ENCODE measurements around the gene NTF3. TPM values are rescaled to one million over a fixed set of nuclear protein-coding genes. Genes with fewer than 3 reads are reported as not detected.

Gene NTF3
- total RNA-seq (2021; ENCODE audit: unreplicated experiment) (not detected), Bru-seq, nascent RNA (percentile 27 among the genes with signal in this experiment), BruChase-seq, experiment 1, labeled RNA remaining after a 6-hour chase (percentile 37 among the genes with signal in this experiment), BruChase-seq, experiment 2, labeled RNA remaining after a 2-hour chase (percentile 49 among the genes with signal in this experiment)
- 0.23 and 0.24 TPM in 2 replicates for polyA plus RNA-seq (2012)
- long read RNA-seq, result 0 reads

- TF ChIP-seq REST (IDR thresholded peaks at IDR 0.05; ENCODE audit: low read depth) (no peak), FOSL1 (IDR thresholded peaks at IDR 0.05; ENCODE audit: low read depth) (no peak), ZBTB33 (IDR thresholded peaks at IDR 0.05; ENCODE audit: extremely low read depth, insufficient replicate concordance, low read length) (no peak), ZNF274 (IDR thresholded peaks at IDR 0.05; ENCODE audit: low read depth, low read length) (no peak), ZFX (IDR thresholded peaks at IDR 0.05) (no peak), CBX3 (IDR thresholded peaks at IDR 0.05; ENCODE audit: low read depth) (no peak), CTCF (IDR thresholded peaks at IDR 0.05 in 2 of 3, conservative IDR thresholded peaks at IDR 0.05 in 1 of 3; ENCODE audit: borderline replicate concordance in 1 of 3, insufficient read depth in 1 of 3, low read depth in 2 of 3, low read length in 2 of 3) (no peak), TCF7L2 (IDR thresholded peaks at IDR 0.05; ENCODE audit: borderline replicate concordance, extremely low read depth, insufficient read depth, insufficient read length) (no peak), POLR2A (IDR thresholded peaks at IDR 0.05; ENCODE audit: borderline replicate concordance, extremely low read depth, insufficient read depth, insufficient read length) (no peak)
- Histone ChIP-seq H2AFZ (ENCODE audit: low read depth, low read length, poor library complexity, severe bottlenecking) (no peak within 1 kb of the TSS), H3K36me3 (ENCODE audit: control insufficient read depth in 1 of 2, insufficient read depth in 2 of 2, low read length in 2 of 2) (no peaks in the 10 kb centered on the region), H3K4me1 (ENCODE audit: control insufficient read depth in 1 of 2, insufficient read depth in 2 of 2, low read length in 2 of 2) (peaks cover 0 to 5% of the 10 kb centered on the region in 2 experiments; a peak in 2 of 4 replicates), H3K4me2 (ENCODE audit: low read length) (no peak within 1 kb of the TSS), H3K9me2 (ENCODE audit: insufficient read depth) (no peaks in the 10 kb centered on the region), H3K27me3 (ENCODE audit: insufficient read depth, low read length) (peaks cover 25% of the 10 kb centered on the region; the same call in 1 of the 2 replicates), H4K20me1 (ENCODE audit: insufficient read depth) (no peaks in the 10 kb centered on the region), H3K27ac (ENCODE audit: low read depth, low read length) (no peak within 1 kb of the TSS), H3K79me2 (ENCODE audit: insufficient read depth, low read length) (no peaks in the 10 kb centered on the region), H3K4me3 (replicated peaks in 1 of 2; ENCODE audit: low read depth in 1 of 2, low read length in 2 of 2) (no peak within 1 kb of the TSS), H3K9ac (ENCODE audit: low read length) (no peak within 1 kb of the TSS), H3K9me3 (ENCODE audit: control insufficient read depth in 1 of 2, insufficient read depth in 1 of 2, low read depth in 1 of 2, low read length in 2 of 2) (no peaks in the 10 kb centered on the region)
- DNase-seq (ENCODE audit: low read depth, low spot score) (no peak), ATAC-seq (no peak)
- ChIA-PET POLR2A (no interaction called here), RAD21 (ENCODE audit: low non-redundant PET in 1 of 2, low total read pairs in 2 of 2, uncharacterized antibody in 2 of 2, unreplicated experiment in 2 of 2) (no interaction called here), CTCF (no interaction called here)
- intact Hi-C loops (cut with micrococcal nuclease), result no loop called here
- no TSS peak for BruUV-seq (replicated peaks)
Measured at GRCh38 chr12:5432011-5432400, at the start of gene NTF3. TSS of gene NTF3 (plus strand) at chr12:5432108. CDS start at chr12:5432325, 217 bp downstream.
